ENCODE data around the gene GLI2.

Gene GLI2

GRCh38 chr2:120759543-120760331, 24.1 kb downstream of the GLI2 start:
- peak in 1 of 2 experiments; percentile 40 for DNase-seq

- DNase-seq, result no peak
Measured at GRCh38 chr2:120760446-120761135, 24.9 kb downstream of the GLI2 start.

GRCh38 chr2:120761164-120761861, 25.6 kb downstream of the GLI2 start:
- DNase-seq, result no peak

GRCh38 chr2:120761911-120762310, 26.2 kb downstream of the GLI2 start:
- no peak for DNase-seq

GRCh38 chr2:120762341-120763061, 26.8 kb downstream of the GLI2 start:
- DNase-seq, result no peak

GRCh38 chr2:120763508-120763907, 27.8 kb downstream of the GLI2 start:
- DNase-seq, result no peak

GRCh38 chr2:120763931-120764330, 28.3 kb downstream of the GLI2 start:
- DNase-seq, result no peak

GRCh38 chr2:120764492-120764891, 28.8 kb downstream of the GLI2 start:
- DNase-seq, result no peak

GRCh38 chr2:120764991-120765677, 29.5 kb downstream of the GLI2 start:
- no peak for DNase-seq

- DNase-seq, result no peak
Measured at GRCh38 chr2:120765678-120766469, 30.2 kb downstream of the GLI2 start.

- DNase-seq, result no peak
Measured at GRCh38 chr2:120766470-120767351, 31.0 kb downstream of the GLI2 start.

- DNase-seq, result no peak
Measured at GRCh38 chr2:120767486-120768005, 31.9 kb downstream of the GLI2 start.

GRCh38 chr2:120768112-120769048, 32.7 kb downstream of the GLI2 start:
- no peak for DNase-seq

- DNase-seq, result no peak
Measured at GRCh38 chr2:120769076-120769786, 33.6 kb downstream of the GLI2 start.

- no peak for DNase-seq
Measured at GRCh38 chr2:120769787-120770120, 34.1 kb downstream of the GLI2 start.

GRCh38 chr2:120770176-120770575, 34.5 kb downstream of the GLI2 start:
- DNase-seq, result no peak

GRCh38 chr2:120770641-120771040, 35.0 kb downstream of the GLI2 start:
- no peak for DNase-seq

GRCh38 chr2:120771111-120771780, 35.6 kb downstream of the GLI2 start:
- no peak for DNase-seq
